Activated B cell treated with CpG ODN at 0.5 μM for 24 hours (primary cell): ENCODE measurements around the gene NME3. TPM values are rescaled to one million over a fixed set of nuclear protein-coding genes. Genes with fewer than 3 reads are reported as not detected.

Source experiments
- ATAC-seq: fragments of 200-7000 bp; cut with Tn5 transposase; one replicate; pipeline ENCODE4 v1.10.0; 2021; ENCODE audit warnings: low read depth, mild to moderate bottlenecking, moderate library complexity
- CTCF ChIA-PET: fragments of 350-600 bp; sonication (Branson Sonifier 250); formaldehyde crosslinking; loops from one replicate; lab custom pipeline; 2021; ENCODE audit warnings: antibody characterized with exemption; lab: Charles Lee
- POLR2A ChIA-PET: fragments of 350-600 bp; sonication (Branson Sonifier 250); formaldehyde crosslinking; loops from one replicate; lab custom pipeline; 2021; ENCODE audit warnings: antibody characterized with exemption; lab: Charles Lee
- DNase-seq: peaks from one replicate; pipeline ENCODE4 v3.0.0; 2022
- H3K27ac Mint-ChIP-seq: one replicate; pipeline ENCODE4 v1.8.0; 2020; ENCODE audit warnings: mixed read lengths
- H3K27me3 Mint-ChIP-seq: one replicate; pipeline ENCODE4 v1.8.0; 2021; ENCODE audit warnings: mixed read lengths
- H3K36me3 Mint-ChIP-seq: one replicate; pipeline ENCODE4 v1.8.0; 2021; ENCODE audit warnings: low read depth, mixed read lengths
- H3K4me1 Mint-ChIP-seq: one replicate; pipeline ENCODE4 v1.8.0; 2021; ENCODE audit warnings: mixed read lengths
- H3K4me3 Mint-ChIP-seq: one replicate; pipeline ENCODE4 v1.8.0; 2020; ENCODE audit warnings: mild to moderate bottlenecking, mixed read lengths
- H3K9me3 Mint-ChIP-seq: one replicate; pipeline ENCODE4 v1.8.0; 2020; ENCODE audit warnings: mixed read lengths
- intact Hi-C: fragments of 100-400 bp; cut with micrococcal nuclease; formaldehyde crosslinking; loops from one replicate; pipeline ENCODE4 v1.15.1; 2024
- total RNA-seq: library from RNA; stranded (reverse); gene quantifications from 2 replicates; pipeline ENCODE4 v1.2.3, GENCODE V29; 2022
- TF ChIP-seq, protein P1 (sequence below): fragments of 200-600 bp; IDR thresholded peaks from one replicate; pipeline ENCODE4 v1.8.0; 2022; ENCODE audit warnings: antibody characterized with exemption, mild to moderate bottlenecking

The NME3 gene
- total RNA-seq, 1 donor from 2014 or later = 57.8 TPM

DNA sequence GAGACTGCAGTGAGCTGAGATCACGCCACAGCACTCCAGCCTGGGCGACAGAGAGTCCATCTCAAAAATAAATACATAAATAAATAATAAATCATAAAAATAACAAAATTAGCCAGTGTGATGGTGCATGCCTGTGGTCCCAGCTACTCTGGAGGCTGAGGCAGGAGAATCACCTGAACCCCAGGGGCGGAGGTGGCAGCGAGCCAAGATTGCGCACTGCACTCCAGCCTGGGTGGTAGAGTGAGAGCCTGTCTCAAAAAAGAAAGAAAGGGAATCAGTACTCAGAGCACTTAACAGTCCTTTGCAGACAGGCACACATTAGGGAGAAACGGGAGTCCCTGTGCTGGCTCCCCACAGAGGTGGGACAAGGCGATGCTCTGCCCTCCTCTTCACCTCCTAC lies 40.3 kb downstream of the NME3 start:
- DNase-seq (no peak), ATAC-seq (no peak)
- ChIA-PET POLR2A (no interaction called here), CTCF (no interaction called here)
- intact Hi-C loops = no loop called here
- H3K4me1 Mint-ChIP-seq = peaks cover 13% of the 10 kb centered on the region
- TF ChIP-seq, protein P1, sequence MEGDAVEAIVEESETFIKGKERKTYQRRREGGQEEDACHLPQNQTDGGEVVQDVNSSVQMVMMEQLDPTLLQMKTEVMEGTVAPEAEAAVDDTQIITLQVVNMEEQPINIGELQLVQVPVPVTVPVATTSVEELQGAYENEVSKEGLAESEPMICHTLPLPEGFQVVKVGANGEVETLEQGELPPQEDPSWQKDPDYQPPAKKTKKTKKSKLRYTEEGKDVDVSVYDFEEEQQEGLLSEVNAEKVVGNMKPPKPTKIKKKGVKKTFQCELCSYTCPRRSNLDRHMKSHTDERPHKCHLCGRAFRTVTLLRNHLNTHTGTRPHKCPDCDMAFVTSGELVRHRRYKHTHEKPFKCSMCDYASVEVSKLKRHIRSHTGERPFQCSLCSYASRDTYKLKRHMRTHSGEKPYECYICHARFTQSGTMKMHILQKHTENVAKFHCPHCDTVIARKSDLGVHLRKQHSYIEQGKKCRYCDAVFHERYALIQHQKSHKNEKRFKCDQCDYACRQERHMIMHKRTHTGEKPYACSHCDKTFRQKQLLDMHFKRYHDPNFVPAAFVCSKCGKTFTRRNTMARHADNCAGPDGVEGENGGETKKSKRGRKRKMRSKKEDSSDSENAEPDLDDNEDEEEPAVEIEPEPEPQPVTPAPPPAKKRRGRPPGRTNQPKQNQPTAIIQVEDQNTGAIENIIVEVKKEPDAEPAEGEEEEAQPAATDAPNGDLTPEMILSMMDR = no peak
- H3K27ac Mint-ChIP-seq = no peak overlapping the region
- H3K27me3 Mint-ChIP-seq = no peaks in the 10 kb centered on the region
- no peaks in the 10 kb centered on the region for H3K9me3 Mint-ChIP-seq
- H3K36me3 Mint-ChIP-seq = peaks cover 65% of the 10 kb centered on the region
- no peak overlapping the region for H3K4me3 Mint-ChIP-seq

DNA sequence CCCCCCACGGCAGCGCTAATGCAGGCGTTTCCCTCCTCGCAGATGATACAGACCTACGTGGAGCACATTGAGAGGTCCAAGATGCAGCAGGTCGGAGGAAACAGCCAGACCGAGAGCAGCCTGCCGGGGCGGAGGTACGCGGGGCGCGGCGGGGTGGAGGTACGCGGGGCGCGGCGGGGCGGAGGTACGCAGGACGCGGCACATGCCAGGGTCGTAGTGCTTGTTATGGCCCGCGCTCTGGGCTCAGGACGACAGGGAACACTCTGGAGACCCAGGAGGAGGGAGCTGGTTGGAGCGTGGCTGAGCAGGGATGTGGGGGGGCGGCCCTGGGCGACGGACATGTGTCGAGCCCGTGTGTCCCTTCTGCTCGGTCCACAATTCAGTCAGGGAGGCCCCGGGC lies 41.9 kb downstream of the NME3 start:
- intact Hi-C loops = no loop called here
- TF ChIP-seq, protein P1 = no peak
- peaks cover 68% of the 10 kb centered on the region for H3K36me3 Mint-ChIP-seq
- ChIA-PET CTCF (no interaction called here), POLR2A (interaction anchor here (0.7 kb wide), 1 partner anchor 130 kb away, joined by 12 read pairs; no protein-coding TSS in a partner anchor)
- no peak for DNase-seq
- ATAC-seq = no peak
- H3K4me1 Mint-ChIP-seq = peaks cover 25% of the 10 kb centered on the region
- H3K9me3 Mint-ChIP-seq = no peaks in the 10 kb centered on the region
- no peak overlapping the region for H3K27ac Mint-ChIP-seq
- H3K4me3 Mint-ChIP-seq = no peak overlapping the region
- no peaks in the 10 kb centered on the region for H3K27me3 Mint-ChIP-seq

DNA sequence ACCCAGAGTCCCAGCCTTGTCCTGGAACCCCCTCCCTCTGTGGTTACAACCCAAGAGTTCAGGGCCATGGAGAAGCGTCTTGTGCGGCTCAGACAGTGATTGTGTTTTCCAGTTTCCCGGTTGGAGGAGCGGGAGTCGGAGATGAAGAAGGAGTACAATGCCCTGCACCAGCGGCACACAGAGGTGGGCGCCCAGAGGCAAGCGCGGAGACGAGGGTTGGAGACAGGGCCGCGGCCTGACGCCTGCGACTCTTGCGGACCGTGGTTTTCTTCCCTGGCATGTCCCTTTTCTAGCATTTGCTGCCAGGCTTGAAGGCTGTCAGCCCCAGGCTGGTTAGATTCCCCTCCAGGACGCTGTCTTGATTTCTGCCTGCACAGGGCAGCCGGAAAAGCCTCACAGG lies 42.3 kb downstream of the NME3 start:
- POLR2A ChIA-PET = no interaction called here
- no peak overlapping the region for H3K27ac Mint-ChIP-seq
- no peaks in the 10 kb centered on the region for H3K27me3 Mint-ChIP-seq
- H3K36me3 Mint-ChIP-seq = peaks cover 68% of the 10 kb centered on the region
- H3K4me3 Mint-ChIP-seq = no peak overlapping the region
- no peaks in the 10 kb centered on the region for H3K9me3 Mint-ChIP-seq
- H3K4me1 Mint-ChIP-seq = peaks cover 26% of the 10 kb centered on the region
- intact Hi-C loops = no loop called here
- CTCF ChIA-PET = no interaction called here
- no peak for ATAC-seq
- no peak for DNase-seq
- TF ChIP-seq, protein P1 = no peak

DNA sequence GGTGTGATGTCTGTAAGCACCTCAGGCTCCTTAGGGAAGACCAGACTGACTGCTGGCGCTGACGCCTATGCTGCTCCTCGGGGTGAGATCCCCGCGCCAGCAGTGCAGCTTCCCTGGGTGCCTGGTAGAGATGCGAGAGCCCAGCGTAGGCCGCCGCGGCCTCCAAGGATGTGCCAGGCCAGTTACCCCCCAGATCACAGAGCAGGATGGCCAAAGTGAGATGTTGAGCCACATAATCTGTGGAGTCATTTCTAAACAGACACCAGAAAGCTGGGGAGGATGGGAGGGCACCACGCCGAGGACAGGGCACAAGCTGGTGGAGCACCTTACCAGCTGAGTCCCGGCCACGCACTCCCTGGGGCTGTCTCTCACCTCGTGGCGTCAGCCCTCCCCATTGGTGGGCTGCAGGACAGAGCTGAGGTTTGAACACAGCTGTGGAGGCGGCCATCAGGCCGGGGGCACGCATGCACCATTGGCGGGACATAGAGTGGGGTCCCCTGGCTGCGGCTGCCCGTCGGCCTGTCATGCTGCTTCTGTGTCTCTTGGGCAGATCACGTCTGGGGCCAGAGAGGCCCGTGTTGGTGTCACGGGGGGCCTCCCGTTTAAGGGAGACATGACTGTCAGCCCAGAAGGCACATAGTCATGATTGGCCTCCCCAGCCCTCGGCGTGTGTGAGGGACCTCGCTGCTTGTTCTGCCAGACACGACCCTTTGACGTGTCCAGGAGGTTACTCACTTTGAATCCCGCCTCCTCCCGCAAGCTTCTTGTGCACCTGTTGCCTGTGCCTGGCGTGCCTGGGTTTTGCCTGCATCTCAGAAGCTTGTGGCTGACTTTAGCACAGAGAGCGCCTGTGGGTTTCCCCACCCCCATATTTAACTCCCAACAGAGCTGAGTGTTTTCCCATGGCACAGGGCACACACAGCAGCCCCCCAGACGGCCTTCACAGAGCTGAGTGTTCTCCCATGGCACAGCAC lies 43.4 kb downstream of the NME3 start:
- Mint-ChIP-seq H3K4me1 (peaks cover 37% of the 10 kb centered on the region), H3K4me3 (no peak overlapping the region), H3K27ac (no peak overlapping the region), H3K36me3 (peaks cover 61% of the 10 kb centered on the region), H3K27me3 (no peaks in the 10 kb centered on the region), H3K9me3 (no peaks in the 10 kb centered on the region)
- DNase-seq = no peak
- POLR2A ChIA-PET = interaction anchor here (0.8 kb wide), 1 partner anchor 22 kb away, joined by 3 read pairs; no protein-coding TSS in a partner anchor
- CTCF ChIA-PET = interaction anchor here (1.1 kb wide), 1 partner anchor 45 kb away, joined by 3 read pairs; the partner anchor contains the start of genes EME2 and MRPS34
- no peak for ATAC-seq
- intact Hi-C loops = no loop called here
- TF ChIP-seq, protein P1 = no peak
